NB4 (cell line): ENCODE measurements around the gene SOX21.

Experiments used
- CTCF ChIP-seq: IDR thresholded peaks from one replicate; pipeline ENCODE4 v1.5.1; 2012; ENCODE audit warnings: low read depth, low read length
- MAX ChIP-seq: IDR thresholded peaks from 2 replicates; pipeline ENCODE4 v1.6.1; 2011; ENCODE audit warnings: low read depth, low read length
- POLR2A ChIP-seq: IDR thresholded peaks from 2 replicates; pipeline ENCODE4 v1.6.1; 2011; ENCODE audit warnings: mild to moderate bottlenecking; ENCODE audit not compliant: insufficient read length; ENCODE audit errors: extremely low read depth

GRCh38 chr13:94703721-94704314, 8.5 kb downstream of the SOX21 start:
- no peak for TF ChIP-seq CTCF
- TF ChIP-seq POLR2A, result no peak
- TF ChIP-seq MAX, result no peak
